Measurements from ENCODE around the gene YJU2. TPM values are rescaled to one million over a fixed set of nuclear protein-coding genes. Genes with fewer than 3 reads are reported as not detected.
A peak's percentile ranks its signal among the peaks of the same experiment; 100 is the strongest.
"Not testable (repeated sequence)": the region's sequence is repeated elsewhere in the genome, so short reads cannot be mapped to it uniquely, and the experiment has no call there.

Gene YJU2
- 13.9 and 15.7 TPM in 2 replicates for total RNA-seq (2014; rRNA removed; shearing (Covaris generic))
- 13.9 and 14.2 TPM in 2 replicates for polyA plus RNA-seq (2014; cell fraction: nucleus; rRNA removed)

GRCh38 chr19:4246767-4247593 lies at the start of gene YJU2:
Gene YJU2 (plus strand): TSS chr19:4247080. CDS start chr19:4247147, 67 bp downstream.
- DNase-seq (ENCODE audit: extremely low read depth, low read depth), result peak; percentile 97

- no peak for DNase-seq (ENCODE audit: extremely low read depth, low read depth)
Measured at GRCh38 chr19:4197228-4197624, 49.7 kb upstream of the YJU2 start.

DNA sequence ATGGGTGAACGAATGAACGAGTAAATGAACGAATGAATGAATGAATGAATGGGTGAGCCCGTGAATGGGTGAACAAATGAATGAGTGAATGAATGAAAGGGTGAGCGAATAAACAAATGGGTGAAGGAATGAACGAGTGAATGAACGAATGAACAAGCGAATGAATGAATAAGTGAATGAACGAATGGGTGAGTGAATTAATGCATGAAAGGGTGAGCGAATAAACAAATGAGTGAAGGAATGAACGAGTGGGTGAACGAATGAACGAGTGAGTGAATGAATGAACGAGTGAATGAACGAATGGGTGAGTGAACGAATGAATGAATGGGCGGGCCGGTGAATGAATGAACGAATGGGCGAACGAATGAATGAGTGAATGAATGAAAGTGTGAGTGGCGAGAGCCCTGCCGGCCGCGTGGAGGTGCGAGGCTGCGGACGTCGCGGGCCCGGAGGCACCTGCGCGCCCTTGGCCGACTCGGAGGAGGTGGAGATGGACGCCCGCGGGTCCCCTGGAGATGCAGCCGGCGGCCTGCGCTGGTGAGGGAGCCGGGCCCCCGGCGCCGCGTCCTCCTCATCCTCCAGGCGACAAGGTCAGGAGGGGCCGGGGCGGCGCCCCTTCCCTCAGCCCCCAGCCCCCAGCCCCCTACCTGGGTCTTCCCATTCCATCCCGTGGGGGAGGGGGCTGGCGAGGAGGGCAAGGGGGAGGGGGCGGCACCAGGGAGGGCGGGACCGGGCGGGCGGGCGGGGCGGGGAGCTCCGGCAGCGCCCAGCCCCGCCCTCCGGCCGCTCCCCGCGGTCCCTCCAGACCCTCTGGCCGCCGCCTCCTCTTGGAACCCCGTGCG lies 49.0 kb upstream of the YJU2 start:
- no peak for DNase-seq (ENCODE audit: extremely low read depth, low read depth)

GRCh38 chr19:4198467-4199126 lies 48.3 kb upstream of the YJU2 start:
- DNase-seq (ENCODE audit: extremely low read depth, low read depth), result no peak

DNA sequence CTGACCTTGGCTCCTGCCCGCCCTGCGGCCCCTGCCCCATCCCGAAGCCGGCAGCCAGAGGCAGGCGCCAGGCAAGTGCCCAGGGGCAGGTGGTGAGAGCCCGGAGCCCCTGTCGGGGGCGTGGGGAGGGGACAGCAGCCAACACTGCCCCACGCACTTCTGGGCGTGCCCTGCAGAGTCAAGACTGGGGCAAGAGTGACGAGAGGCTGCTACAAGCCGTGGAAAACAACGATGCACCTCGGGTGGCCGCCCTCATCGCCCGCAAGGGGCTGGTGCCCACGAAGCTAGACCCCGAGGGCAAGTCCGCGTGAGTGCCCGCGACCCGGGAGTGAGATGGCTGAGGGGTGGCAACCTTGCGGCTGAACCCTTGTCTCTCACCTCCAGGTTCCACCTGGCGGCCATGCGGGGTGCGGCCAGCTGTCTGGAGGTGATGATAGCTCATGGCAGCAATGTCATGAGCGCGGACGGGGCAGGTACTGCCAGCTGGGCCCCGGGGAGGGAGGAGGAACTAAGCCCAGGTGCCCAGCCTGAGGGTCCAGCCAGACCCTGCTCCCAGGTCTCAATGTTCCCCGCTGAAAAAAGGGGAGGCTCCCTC lies 47.1 kb upstream of the YJU2 start:
- no peak for DNase-seq (ENCODE audit: extremely low read depth, low read depth)

DNA sequence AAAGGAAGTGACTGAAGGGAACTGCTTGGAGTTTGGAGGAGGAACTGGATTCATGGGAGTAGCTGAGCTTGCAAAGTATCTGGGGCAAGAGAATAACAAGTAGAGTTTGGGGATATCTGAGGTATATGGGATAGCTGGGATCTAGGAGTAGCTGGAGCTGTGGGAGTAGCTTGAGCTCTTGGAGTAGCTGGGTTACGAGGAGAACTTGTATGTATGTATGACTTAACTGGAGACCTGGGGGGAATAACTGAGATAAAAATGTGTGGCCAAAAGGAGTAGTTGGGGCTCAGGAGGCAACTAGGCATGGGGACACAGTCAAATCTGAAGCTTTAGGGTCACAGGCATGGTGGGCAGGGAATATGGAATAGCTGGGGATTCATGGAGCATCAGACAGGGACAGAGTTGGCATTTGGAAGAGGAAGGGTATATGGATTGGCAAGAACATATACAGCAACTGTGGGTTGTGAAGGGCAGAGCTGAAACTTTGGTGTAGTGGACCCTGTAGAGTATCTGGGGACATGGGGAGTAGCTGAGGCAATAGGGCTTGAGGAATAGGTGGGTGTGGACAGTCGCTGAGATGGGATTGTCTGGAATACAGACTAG lies 45.8 kb upstream of the YJU2 start:
- no peak for DNase-seq (ENCODE audit: extremely low read depth, low read depth)

DNA sequence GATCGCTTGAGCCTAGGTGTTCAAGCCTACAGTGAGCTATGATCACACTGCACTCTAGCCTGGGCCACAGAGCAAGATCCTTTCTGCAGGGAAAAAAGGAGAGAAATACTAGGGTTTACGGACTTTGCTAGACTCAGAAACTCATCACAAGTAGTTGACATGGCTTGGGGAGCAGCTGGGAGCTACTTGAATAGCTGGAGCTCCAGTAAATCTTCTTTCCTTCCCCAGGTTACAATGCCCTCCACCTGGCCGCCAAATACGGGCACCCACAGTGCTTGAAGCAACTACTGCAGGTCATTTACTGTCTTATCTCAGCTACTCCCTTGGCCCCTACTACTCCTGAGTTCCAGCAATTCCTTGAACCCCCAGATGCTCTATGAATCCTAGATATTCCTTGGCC lies 45.1 kb upstream of the YJU2 start:
- no peak for DNase-seq (ENCODE audit: extremely low read depth, low read depth)

GRCh38 chr19:4206818-4207484 lies 39.9 kb upstream of the YJU2 start:
- DNase-seq (ENCODE audit: extremely low read depth, low read depth), result peak; percentile 18

DNA sequence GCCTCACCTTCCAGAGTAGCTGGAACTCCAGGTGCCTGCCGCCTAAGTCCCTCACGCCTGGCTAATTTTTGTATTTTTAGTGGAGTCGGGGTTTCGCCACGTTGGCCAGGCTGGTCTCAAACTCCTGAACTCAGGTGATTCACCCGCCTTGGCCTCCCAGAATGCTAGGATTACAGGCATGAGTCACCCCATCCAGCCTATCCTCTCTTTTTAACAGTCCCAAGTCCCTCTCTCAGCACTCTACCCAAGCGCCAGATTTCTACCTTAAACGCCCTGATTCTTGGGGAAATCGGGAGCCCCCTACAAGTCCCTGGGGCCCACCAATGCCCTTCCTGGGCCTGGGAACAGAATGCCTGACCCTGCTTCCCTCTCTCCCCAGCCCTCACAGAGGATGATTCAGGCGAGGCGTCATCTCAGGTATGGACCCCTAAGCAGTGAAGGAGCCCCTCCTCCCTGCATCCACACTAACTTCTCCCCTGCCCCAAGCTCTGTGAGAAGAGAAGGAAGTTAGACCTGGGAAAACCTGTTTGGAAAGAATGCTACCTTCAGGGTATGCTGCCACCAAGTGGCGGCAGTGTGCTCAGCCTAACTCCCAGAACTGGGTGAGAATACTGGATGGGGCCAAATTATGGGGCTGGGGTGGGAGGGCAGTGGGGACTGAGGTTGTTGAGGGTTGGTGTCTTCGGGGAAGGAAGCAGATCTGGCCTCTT lies 38.3 kb upstream of the YJU2 start:
- no peak for DNase-seq (ENCODE audit: extremely low read depth, low read depth)

- no peak for DNase-seq (ENCODE audit: extremely low read depth, low read depth)
Measured at GRCh38 chr19:4210166-4210731, 36.6 kb upstream of the YJU2 start.

- DNase-seq (ENCODE audit: extremely low read depth, low read depth), result no peak
Measured at GRCh38 chr19:4213116-4213515, 33.8 kb upstream of the YJU2 start.

- no peak for DNase-seq (ENCODE audit: extremely low read depth, low read depth)
Measured at GRCh38 chr19:4215807-4216206, 31.1 kb upstream of the YJU2 start.

DNA sequence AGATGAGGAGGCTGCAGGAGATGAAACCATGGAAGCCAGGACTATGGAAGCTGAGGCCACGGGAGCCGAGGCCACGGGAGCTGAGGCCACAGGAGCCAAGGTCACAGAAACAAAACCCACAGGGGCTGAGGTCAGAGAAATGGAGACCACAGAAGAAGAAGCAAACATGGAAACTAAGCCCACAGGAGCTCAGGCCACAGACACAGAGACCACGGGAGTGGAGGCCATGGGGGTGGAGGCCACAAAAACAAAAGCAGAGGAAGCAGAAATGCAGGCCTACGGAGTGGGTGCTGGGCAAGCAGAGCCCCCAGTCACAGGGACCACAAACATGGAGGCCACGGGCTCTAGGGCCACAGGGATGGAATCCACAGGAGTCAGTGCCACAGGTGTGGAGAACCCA lies 30.0 kb upstream of the YJU2 start:
- no peak for DNase-seq (ENCODE audit: extremely low read depth, low read depth)

GRCh38 chr19:4217429-4218264 lies 29.2 kb upstream of the YJU2 start:
- no peak for DNase-seq (ENCODE audit: extremely low read depth, low read depth)

DNA sequence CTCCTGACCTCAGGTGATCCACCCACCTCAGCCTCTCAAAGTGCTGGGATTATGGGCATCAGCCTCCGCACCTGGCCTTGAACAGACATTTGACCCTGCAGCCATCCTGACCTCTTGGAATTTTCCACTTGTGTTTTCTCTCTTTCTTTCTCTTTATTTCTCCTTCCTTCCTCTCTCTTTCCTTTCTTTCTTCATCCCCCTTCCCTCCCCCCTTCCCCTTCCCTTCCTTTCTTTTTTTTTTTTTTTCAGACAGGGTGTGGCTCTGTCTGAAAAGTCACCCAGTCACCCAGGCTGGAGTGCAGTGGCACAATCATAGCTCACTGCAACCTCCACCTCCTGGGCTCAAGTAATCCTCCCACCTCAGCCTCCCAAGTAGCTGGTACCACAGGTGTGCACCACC lies 28.4 kb upstream of the YJU2 start:
- not testable (repeated sequence) for DNase-seq (ENCODE audit: extremely low read depth, low read depth)

GRCh38 chr19:4220188-4220587 lies 26.7 kb upstream of the YJU2 start:
- DNase-seq (ENCODE audit: extremely low read depth, low read depth), result no peak

DNA sequence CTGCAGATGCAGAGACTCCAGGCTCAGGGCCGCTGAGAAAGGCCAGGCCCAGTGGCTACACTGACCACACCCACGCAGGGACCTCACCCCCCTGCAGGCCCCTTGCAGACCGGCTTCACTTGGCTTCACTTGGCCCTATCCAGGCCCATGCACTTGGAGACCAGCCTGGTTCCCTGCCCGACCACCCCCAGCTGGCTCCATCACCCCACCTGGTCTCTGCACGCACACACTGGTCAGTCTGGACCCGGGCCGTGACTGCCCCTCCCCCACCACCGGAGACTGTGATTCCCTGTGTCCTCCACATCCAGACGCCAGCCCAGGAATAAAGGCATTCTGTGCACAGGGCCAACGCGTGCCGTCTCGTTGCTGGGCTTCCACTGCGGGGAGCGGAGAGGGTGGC lies 22.4 kb upstream of the YJU2 start:
- DNase-seq (ENCODE audit: extremely low read depth, low read depth), result no peak

- DNase-seq (ENCODE audit: extremely low read depth, low read depth), result no peak
Measured at GRCh38 chr19:4225885-4226284, 21.0 kb upstream of the YJU2 start.

All from NCI-H460 (cell line).